ENCODE measurements around the gene LAMA5.
A peak's percentile ranks its signal among the peaks of the same experiment; 100 is the strongest.

The LAMA5 gene

GRCh38 chr20:62284448-62284847 lies 82.7 kb downstream of the LAMA5 start:
- no peak for DNase-seq

- DNase-seq: no peak
These were observed 84.1 kb downstream of the LAMA5 start for GRCh38 chr20:62282877-62283503.

GRCh38 chr20:62282103-62282502 lies 85.0 kb downstream of the LAMA5 start:
- no peak for DNase-seq

- peak; percentile 96 to 100 for DNase-seq
These were observed 85.8 kb downstream of the LAMA5 start for GRCh38 chr20:62281161-62281933.

- no peak for DNase-seq
These were observed 86.8 kb downstream of the LAMA5 start for GRCh38 chr20:62280303-62280702.

- no peak for DNase-seq
These were observed 89.9 kb downstream of the LAMA5 start for GRCh38 chr20:62277253-62277652.

GRCh38 chr20:62276439-62276838 lies 90.7 kb downstream of the LAMA5 start:
- DNase-seq: no peak

- no peak for DNase-seq
These were observed 91.9 kb downstream of the LAMA5 start for GRCh38 chr20:62275219-62275618.

- peak; percentile 36 to 53 for DNase-seq
These were observed 92.7 kb downstream of the LAMA5 start for GRCh38 chr20:62274332-62274950.

- DNase-seq: no peak
These were observed 93.7 kb downstream of the LAMA5 start for GRCh38 chr20:62273416-62273815.

- DNase-seq: no peak
These were observed 94.9 kb downstream of the LAMA5 start for GRCh38 chr20:62272200-62272599.

- DNase-seq: no peak
These were observed 97.2 kb downstream of the LAMA5 start for GRCh38 chr20:62269871-62270270.

- no peak for DNase-seq
These were observed 97.7 kb downstream of the LAMA5 start for GRCh38 chr20:62269378-62269777.

- no peak for DNase-seq
These were observed 98.7 kb downstream of the LAMA5 start for GRCh38 chr20:62268228-62268900.

GRCh38 chr20:62267543-62267942 lies 99.6 kb downstream of the LAMA5 start:
- no peak for DNase-seq

- DNase-seq: no peak
These were observed 100.3 kb downstream of the LAMA5 start for GRCh38 chr20:62266851-62267250.

GRCh38 chr20:62266340-62266739 lies 100.8 kb downstream of the LAMA5 start:
- no peak for DNase-seq

GRCh38 chr20:62265365-62265764 lies 101.7 kb downstream of the LAMA5 start:
- no peak for DNase-seq

GRCh38 chr20:62263396-62263795 lies 103.7 kb downstream of the LAMA5 start:
- DNase-seq: no peak

GRCh38 chr20:62262064-62262463 lies 105.0 kb downstream of the LAMA5 start:
- DNase-seq: no peak

GRCh38 chr20:62259294-62259565 lies 107.9 kb downstream of the LAMA5 start:
- no peak for DNase-seq
